Anterior cingulate cortex (tissue), 58 donors: ENCODE results near the gene TBC1D3I.
"Not testable (repeated sequence)": the region's sequence is repeated elsewhere in the genome, so short reads cannot be mapped to it uniquely, and the experiment has no call there.

Experiments
- DNase-seq, 58 donors: peaks; one replicate each; lab custom pipeline; 2025; lab: John Stamatoyannopoulos, UW

Gene TBC1D3I

GRCh38 chr17:36264470-36264869 is at the start of gene TBC1D3I:
Gene TBC1D3I (minus strand): TSS chr17:36264570. CDS start chr17:36262985, 1,585 bp downstream.
- DNase-seq: not testable (repeated sequence)

GRCh38 chr17:36295161-36295560 is 30.8 kb upstream of the TBC1D3I start:
- DNase-seq: not testable (repeated sequence)

GRCh38 chr17:36289965-36290612 is 25.7 kb upstream of the TBC1D3I start:
- DNase-seq: not testable (repeated sequence)

GRCh38 chr17:36284219-36284618 is 19.8 kb upstream of the TBC1D3I start:
- DNase-seq: not testable (repeated sequence)

GRCh38 chr17:36283256-36283655 is 18.9 kb upstream of the TBC1D3I start:
- not testable (repeated sequence) for DNase-seq

GRCh38 chr17:36242046-36242445 is 22.3 kb downstream of the TBC1D3I start:
- DNase-seq: not testable (repeated sequence)

GRCh38 chr17:36229644-36230043 is 34.7 kb downstream of the TBC1D3I start:
- not testable (repeated sequence) for DNase-seq

- not testable (repeated sequence) for DNase-seq
These were observed 41.4 kb downstream of the TBC1D3I start for GRCh38 chr17:36222967-36223366.

GRCh38 chr17:36221581-36222100 is 42.7 kb downstream of the TBC1D3I start:
- DNase-seq: not testable (repeated sequence)

GRCh38 chr17:36220737-36221580 is 43.4 kb downstream of the TBC1D3I start:
- not testable (repeated sequence) for DNase-seq

GRCh38 chr17:36219556-36219955 is 44.8 kb downstream of the TBC1D3I start:
- DNase-seq: not testable (repeated sequence)

- not testable (repeated sequence) for DNase-seq
These were observed 48.7 kb downstream of the TBC1D3I start for GRCh38 chr17:36215406-36216308.

GRCh38 chr17:36214918-36215317 is 49.5 kb downstream of the TBC1D3I start:
- no peak for DNase-seq

GRCh38 chr17:36213695-36214094 is 50.7 kb downstream of the TBC1D3I start:
- no peak for DNase-seq

- DNase-seq: no peak
These were observed 51.4 kb downstream of the TBC1D3I start for GRCh38 chr17:36212966-36213365.

- DNase-seq: no peak
These were observed 52.1 kb downstream of the TBC1D3I start for GRCh38 chr17:36212272-36212605.

- DNase-seq: not testable (repeated sequence)
These were observed 52.7 kb downstream of the TBC1D3I start for GRCh38 chr17:36211484-36212271.

GRCh38 chr17:36210439-36211211 is 53.7 kb downstream of the TBC1D3I start, which contains the start of gene CCL4L2:
Gene CCL4L2 (plus strand): TSS chr17:36211063.
- peak in 4 of 58 donors; percentile 20 to 67 (median 43) for DNase-seq

GRCh38 chr17:36209575-36209974 is 54.8 kb downstream of the TBC1D3I start:
- no peak for DNase-seq
